Astrocyte of the spinal cord (primary cell): ENCODE measurements around the gene HOXA6.

Experiments used
- DNase-seq: peaks from one replicate; pipeline ENCODE4 v3.0.0; 2011; ENCODE audit warnings: low read depth, low spot score
- H3K4me3 ChIP-seq: 2 replicates; pipeline ENCODE4 v1.5.1; 2011; ENCODE audit warnings: low read depth, mild to moderate bottlenecking, low read length, moderate library complexity
- in situ Hi-C: cut with HindIII; loops from 2 replicates; pipeline ENCODE4 v1.10.0; 2017; ENCODE audit warnings: low sequenced_read_pairs
- TF ChIP-seq, protein P1 (sequence below): IDR thresholded peaks from 2 replicates; pipeline ENCODE4 v1.5.1; 2012; ENCODE audit warnings: low read depth, mild to moderate bottlenecking, low read length, inconsistent platforms

The HOXA6 gene

DNA sequence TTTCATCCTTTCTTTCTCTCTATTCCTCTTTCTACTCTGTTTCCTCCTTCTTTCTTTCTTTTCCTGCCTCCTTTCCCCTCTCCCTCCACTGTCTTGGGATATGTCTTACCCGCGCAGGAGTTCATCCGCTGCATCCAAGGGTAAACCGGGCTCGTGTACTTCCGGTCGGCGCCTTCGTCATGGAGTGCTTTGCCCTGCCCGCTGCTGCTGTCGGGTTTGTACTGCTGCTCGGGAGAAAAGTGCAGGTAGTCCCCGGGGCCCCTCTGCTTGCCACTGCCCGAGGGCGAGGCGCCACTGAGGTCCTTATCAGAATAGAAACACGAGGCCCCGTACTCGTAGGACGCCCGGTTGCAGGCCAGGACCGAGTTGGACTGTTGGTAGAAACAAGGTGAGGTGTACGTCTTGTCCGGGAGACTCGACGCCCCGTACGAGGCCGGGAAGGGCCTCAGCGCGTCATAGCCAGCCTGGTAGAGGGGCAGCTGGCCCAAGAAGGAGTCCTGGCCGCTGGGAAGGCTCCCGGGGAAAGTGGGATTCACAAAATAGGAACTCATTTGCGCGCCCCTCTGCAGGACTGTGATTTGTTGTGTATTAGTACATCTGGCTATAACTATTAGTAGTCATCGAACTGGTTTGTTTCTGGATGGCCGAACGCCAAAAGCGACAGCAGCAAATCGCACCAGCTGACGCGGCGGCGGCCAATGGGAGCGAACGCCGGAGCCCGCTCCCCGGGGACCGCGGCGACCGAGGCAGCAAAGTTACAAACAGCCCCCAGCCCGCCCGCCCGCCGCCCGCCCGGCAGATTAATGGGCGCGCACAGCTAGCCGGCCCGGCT lies at the start of gene HOXA6:
HOXA6 (minus strand) TSS at position 576 of the 832 bp plus-strand sequence; CDS start at position 551, 25 bp downstream.
- in situ Hi-C loops = no loop called here
- H3K4me3 ChIP-seq = peak within 1 kb of the TSS; percentile 69
- TF ChIP-seq, protein P1, sequence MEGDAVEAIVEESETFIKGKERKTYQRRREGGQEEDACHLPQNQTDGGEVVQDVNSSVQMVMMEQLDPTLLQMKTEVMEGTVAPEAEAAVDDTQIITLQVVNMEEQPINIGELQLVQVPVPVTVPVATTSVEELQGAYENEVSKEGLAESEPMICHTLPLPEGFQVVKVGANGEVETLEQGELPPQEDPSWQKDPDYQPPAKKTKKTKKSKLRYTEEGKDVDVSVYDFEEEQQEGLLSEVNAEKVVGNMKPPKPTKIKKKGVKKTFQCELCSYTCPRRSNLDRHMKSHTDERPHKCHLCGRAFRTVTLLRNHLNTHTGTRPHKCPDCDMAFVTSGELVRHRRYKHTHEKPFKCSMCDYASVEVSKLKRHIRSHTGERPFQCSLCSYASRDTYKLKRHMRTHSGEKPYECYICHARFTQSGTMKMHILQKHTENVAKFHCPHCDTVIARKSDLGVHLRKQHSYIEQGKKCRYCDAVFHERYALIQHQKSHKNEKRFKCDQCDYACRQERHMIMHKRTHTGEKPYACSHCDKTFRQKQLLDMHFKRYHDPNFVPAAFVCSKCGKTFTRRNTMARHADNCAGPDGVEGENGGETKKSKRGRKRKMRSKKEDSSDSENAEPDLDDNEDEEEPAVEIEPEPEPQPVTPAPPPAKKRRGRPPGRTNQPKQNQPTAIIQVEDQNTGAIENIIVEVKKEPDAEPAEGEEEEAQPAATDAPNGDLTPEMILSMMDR = no peak
- DNase-seq = peak; percentile 63

DNA sequence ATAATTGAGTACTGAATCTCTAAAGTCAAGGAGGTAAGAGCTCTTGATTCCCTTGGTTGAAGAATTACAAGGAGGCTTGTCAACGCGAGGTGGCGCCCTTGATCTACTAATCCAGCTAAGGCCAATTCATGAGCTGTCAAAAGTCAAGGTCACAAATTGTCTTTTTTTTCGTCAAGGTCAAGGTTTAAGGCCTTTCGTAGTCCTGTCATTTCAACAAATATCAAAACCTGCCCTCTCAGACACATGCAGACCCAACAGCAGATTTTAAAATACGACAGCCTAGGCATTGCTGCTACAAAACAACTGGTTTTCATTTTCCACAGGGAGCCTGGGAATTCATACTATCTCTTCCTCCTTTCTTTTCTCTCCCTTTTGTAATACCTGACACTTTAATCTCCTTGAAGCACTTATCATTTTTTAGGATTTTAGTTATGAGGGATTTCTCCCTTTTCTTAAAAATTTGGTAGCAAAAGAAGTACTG lies 48.8 kb upstream of the HOXA6 start:
- no peak overlapping the region for H3K4me3 ChIP-seq
- TF ChIP-seq, protein P1 = peak; percentile 71
- in situ Hi-C loops = no loop called here
- DNase-seq = peak; percentile 74

DNA sequence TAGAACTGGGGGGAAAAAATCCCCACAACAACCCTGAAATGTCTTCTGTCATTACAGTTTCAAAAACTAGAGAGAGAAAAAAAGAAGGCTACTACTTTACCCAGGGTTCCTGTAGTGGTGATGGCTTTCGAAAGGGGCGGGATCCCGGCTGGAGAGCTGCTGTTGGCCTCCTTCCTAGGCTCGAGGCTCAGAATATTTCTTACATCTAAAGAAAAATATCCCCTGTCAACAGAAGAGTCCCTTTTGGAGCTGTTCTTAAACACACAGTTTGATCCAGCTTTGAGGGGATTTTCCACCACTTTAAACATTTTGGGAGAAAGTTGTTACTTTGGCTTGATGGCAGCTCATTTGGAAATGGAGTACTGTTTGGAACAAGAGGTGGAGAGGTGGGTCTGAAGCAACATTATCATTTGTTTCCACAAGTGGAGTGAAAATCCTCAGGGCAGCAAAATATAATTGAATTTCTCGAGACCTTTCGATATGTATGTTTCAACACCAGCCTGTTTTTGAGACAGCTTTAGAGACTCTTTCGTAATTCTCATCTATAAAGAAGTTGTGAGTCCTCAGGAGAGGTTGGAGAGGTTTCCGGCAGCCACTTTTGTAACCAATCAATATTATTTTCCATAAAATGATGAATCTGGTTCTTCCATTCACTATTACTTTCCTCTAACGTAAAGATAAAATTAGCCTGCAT lies 47.3 kb upstream of the HOXA6 start:
- TF ChIP-seq, protein P1 = no peak
- no peak overlapping the region for H3K4me3 ChIP-seq
- no peak for DNase-seq
- in situ Hi-C loops = no loop called here

DNA sequence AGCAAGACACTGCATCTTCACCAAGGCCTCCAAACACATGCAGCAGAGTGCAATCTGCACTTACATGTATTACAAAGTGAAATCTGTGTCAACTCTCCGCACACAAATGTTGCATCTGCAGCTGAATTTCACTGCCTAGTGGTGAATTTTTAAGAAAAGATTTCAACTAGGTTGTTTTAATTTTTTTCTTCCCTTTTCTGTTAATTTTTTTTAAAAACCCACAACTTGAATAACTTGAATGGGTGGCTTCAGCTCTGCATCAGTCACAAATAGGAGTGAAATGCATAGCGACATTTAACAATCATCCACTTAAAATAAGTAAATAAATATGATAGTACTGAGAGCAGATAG lies 46.4 kb upstream of the HOXA6 start:
- TF ChIP-seq, protein P1 = no peak
- no peak for DNase-seq
- H3K4me3 ChIP-seq = no peak overlapping the region
- in situ Hi-C loops = no loop called here

DNA sequence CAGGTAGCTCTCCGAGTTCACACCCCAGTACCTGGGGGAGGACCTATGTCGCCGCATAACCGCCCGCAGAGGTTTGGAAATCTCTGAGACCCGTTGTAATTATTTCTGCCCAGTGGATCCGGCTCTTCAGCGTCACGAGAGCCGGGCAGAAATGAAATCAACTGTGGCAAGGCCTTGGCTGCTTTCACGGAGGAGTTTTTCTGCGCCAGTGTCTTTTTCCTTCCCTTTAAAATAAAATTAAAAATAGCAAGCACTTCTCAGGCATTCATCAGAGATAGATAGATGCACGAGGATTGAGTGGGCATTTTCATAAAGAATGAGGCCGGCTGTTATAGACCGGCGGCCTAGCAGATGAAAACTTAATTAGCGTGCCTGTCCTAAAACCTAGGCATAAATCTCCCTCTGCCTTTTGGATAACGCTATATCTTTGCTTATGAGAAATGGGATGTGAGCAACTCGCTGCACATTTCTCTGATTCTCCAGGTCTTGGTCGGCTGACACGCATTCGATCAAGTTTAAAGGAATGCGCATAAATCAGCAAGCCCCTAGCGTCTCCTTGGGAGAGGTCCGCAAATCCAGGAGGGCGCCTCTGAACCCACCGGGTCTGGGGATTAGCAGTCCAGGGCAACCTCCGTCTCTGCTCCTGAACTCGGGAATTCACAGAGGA lies 45.9 kb upstream of the HOXA6 start:
- TF ChIP-seq, protein P1 = no peak
- DNase-seq = no peak
- in situ Hi-C loops = no loop called here
- no peak overlapping the region for H3K4me3 ChIP-seq

DNA sequence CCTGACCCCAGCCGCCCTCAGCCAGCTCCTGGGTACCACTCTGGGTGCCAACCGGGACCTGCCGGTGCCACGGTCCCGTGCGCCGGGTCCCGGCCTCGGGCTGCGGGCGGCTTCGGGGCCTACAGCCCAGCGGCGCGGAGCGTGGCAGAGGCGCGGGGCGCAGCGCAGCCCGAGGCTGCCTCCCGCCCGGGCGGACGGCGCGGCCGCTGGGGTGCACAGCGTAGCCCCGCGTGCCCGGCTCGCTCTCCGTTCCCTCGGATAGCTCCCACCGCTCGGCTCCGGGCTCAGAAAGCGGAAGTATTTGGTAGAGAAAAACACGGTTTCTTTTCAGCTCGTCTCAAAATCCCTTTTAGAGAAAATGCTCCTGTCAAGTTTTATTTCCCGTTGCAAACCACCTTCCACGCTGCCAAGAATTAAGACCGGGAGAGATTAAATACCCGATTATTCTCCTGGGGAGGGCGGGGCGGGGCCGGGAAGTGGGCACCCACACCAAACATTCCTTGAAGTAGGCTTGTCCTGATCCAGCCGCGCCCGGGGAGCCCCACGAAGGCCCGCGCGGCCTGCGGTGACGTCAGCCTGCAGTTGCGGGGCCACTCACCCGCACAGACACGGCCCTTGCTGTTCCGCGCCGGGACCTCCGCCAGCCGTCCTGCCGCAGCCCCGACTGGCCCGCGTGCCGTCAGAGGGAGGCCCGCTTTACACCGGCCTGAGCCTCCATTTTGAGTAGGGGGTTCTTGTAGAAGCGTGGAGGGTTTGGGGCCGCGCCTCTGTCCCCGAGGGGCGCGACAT lies 45.2 kb upstream of the HOXA6 start:
- H3K4me3 ChIP-seq = no peak overlapping the region
- TF ChIP-seq, protein P1 = no peak
- no peak for DNase-seq
- in situ Hi-C loops = no loop called here
